Heart right ventricle (tissue), 16 donors: Measurements from ENCODE around the gene MGAT3. TPM values are rescaled to one million over a fixed set of nuclear protein-coding genes. Genes with fewer than 3 reads are reported as not detected.
A peak's percentile ranks its signal among the peaks of the same experiment; 100 is the strongest.

Experiments
- ATAC-seq, 8 donors: fragments of 200-7000 bp; cut with Tn5 transposase; one replicate each; pipeline ENCODE4 v1.9.1; 2020; ENCODE audit warnings: mild to moderate bottlenecking in 8 of 8, moderate library complexity in 8 of 8, moderate number of reproducible peaks in 1 of 8
- DNase-seq, 2 donors: peaks; one replicate each; pipeline ENCODE4 v3.0.0-alpha.2; 2020
- H3K27ac ChIP-seq, 10 donors: fragments of 200-600 bp; sonication (generic) in 2 of 10; one replicate each; pipeline versions ENCODE4 v1.5.0 to v1.8.0; 2020 to 2022; ENCODE audit warnings: mild to moderate bottlenecking in 3 of 10
- H3K27me3 ChIP-seq, 7 donors: fragments of 200-600 bp; one replicate each; pipeline ENCODE4 v1.8.0; 2021 to 2022; ENCODE audit warnings: mild to moderate bottlenecking in 2 of 7
- H3K36me3 ChIP-seq, 9 donors: fragments of 200-600 bp; sonication (generic) in 1 of 9; one replicate each; pipeline versions ENCODE4 v1.5.0 to v1.8.0; 2020 to 2022; ENCODE audit warnings: mild to moderate bottlenecking in 2 of 9
- H3K4me1 ChIP-seq, 9 donors: fragments of 200-600 bp; sonication (generic) in 1 of 9; one replicate each; pipeline versions ENCODE4 v1.5.0 to v1.8.0; 2020 to 2022; ENCODE audit warnings: mild to moderate bottlenecking in 4 of 9
- H3K4me3 ChIP-seq, 10 donors: fragments of 200-600 bp; sonication (generic) in 2 of 10; one replicate each; pipeline versions ENCODE4 v1.5.0 to v1.8.0; 2020 to 2022; ENCODE audit warnings: mild to moderate bottlenecking in 7 of 10, moderate library complexity in 2 of 10
- H3K9me3 ChIP-seq, 11 donors: fragments of 200-600 bp in 10 of 11; sonication (generic) in 2 of 11; one replicate each; pipeline versions ENCODE4 v1.5.0 to v1.8.0; 2013 to 2022; ENCODE audit warnings: mild to moderate bottlenecking in 2 of 11, control low read depth in 1 of 11, moderate library complexity in 1 of 11
- CTCF ChIP-seq, 9 donors: fragments of 200-600 bp; sonication (generic) in 2 of 9; IDR thresholded peaks; one replicate each; pipeline versions ENCODE4 v1.5.0 to v1.8.0; 2021 to 2022; ENCODE audit warnings: antibody characterized with exemption in 9 of 9, mild to moderate bottlenecking in 5 of 9, moderate library complexity in 1 of 9
- WGBS, 2 donors: extraction: QIAGEN DNeasy Blood & Tissue Kit; methylation state at CpG; one replicate each; pipeline ENCODE4 v1.1.7; 2013; ENCODE audit warnings: inconsistent platforms in 1 of 2; 5-methylcytosine and 5-hydroxymethylcytosine counted together
- intact Hi-C, 10 donors: fragments of 100-400 bp; cut with DNase I; formaldehyde crosslinking; loops; one replicate each; pipeline versions ENCODE4 v1.11.1 to v1.14.2; 2022
- polyA plus RNA-seq, 2 donors: library from polyadenylated mRNA; stranded (reverse); fragments of 200-250 nt; gene quantifications; one replicate each; pipeline ENCODE4 v1.2.3, GENCODE V29; 2013
- total RNA-seq, 10 donors: library from RNA; stranded (reverse); fragmentation: NEBNext Ultra II Directional in 3 of 10; extraction: Animal tissue kit (Norgen Biotek cat#: 25700) in 3 of 10; gene quantifications; one replicate each; pipeline versions ENCODE4 v1.2.1 to v1.2.4, GENCODE V29; 2021 to 2023
- donor health status: Arrhythmogenic right ventricular cardiomyopathy.
- donor health status: ischemic (EF 13 %, LVEDD 7.1; RV severe dilation, severe dysfunction).
- donor health status: healthy with polysubstance abuse.
- donor health status: DM: no; HTN: yes; CAD: no.
- donor health status: DM: no; HTN: no; CAD: no.
- donor health status: ischemic (EF 25% LVEDD 6.9; RV normal size, moderate dysfunction).
- donor health status: ischemic (EF 25% LVEDD 5.7; RV mildly dilated, moderate dysfunction).
- donor health status: healthy.
- donor health status: DM: yes; HTN: yes; CAD: no.
- donor health status: Ischemic cardiomyopathy.
- donor health status: ischemic (EF 35%, LVEDD 5.7; RV mildly dilated, moderate dysfunction).
- donor health status: nonischemic (EF 11% LVEDD 7.7; RV severe dilation, severe dysfunction).
- donor health status: DM: yes; HTN: yes; CAD: no.
- donor health status: PGD.
- donor health status: ischemic (EF 29% LVEDD 5.4; RV normal size, mild dysfunction).
- donor health status: nonischemic (EF 23%, LVEDD 6.1; RV moderate dilation, normal function).

Gene MGAT3
- total and polyA plus RNA-seq, 12 donors: 1.8 to 14.0 (median 3.9) TPM

DNA sequence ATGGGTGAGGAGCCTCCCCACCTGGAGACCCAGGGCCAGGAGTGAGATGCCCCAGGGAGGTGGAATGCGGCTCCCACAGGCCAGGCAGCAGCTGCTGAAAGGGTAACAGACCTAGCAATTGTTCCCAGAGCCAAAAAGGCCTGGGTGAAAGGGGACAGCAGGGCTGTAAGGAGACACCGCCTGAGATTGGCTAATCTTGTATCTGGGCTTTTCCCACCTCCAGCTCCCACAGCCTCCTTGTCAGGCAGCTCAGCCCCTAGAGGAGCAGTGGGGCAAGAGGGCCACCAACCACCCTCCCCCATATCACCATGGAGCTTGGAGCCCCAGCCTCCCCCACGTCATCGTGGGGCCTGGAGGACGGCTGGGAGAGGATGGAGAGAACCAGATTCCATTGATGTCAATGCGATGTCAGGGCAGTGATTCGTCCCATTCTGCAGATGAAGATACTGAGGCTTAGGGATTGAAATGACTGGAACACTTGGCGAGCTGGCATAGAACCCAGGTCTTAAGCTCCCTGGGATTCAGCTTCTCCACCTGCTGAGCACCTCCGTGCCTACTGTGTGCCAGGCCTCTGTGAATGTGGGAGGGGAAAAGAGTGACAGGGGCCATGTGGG, 2.9 kb upstream of the MGAT3 start:
- no peak for DNase-seq
- 70 to 73% methylated on average over 9 of the region's 9 CpGs for WGBS, 2 donors

DNA sequence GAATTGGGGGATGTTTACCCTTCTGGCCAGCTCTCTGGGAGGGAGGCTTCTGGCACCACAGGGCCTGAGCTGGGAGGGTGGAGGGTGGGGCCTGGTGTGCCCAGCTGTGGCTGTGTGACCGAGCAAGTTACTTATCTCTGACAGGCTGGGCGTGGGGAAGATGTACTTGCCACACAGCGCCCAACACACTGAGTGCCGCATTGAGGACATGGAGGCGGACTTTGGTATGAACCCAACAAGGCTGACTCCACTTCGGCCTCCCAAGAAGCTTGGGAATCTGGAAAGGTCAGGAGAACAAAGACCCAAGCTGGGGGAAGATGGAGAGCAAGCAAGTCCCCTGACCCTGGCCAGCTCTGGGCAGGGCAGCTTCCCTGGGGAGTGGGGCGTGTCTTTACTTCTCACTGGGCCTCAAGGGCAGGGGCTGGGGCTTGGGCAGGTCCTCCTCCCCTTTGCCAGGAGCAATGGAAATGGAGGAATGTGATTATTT, 2.4 kb upstream of the MGAT3 start:
- Histone ChIP-seq H3K27me3 (peaks cover 0 to 32% (median 8%) of the 10 kb centered on the region in 7 donors), H3K4me1 (peaks cover 2 to 27% (median 7%) of the 10 kb centered on the region in 9 donors), H3K27ac (peak overlapping the region in 1 of 10 donors; percentile 14), H3K9me3 (no peaks in the 10 kb centered on the region), H3K36me3 (no peaks in the 10 kb centered on the region), H3K4me3 (no peak overlapping the region)
- ATAC-seq: peak in 2 of 8 donors; percentile 20 to 27
- intact Hi-C loops: no loop called here
- TF ChIP-seq CTCF (IDR thresholded peaks at IDR 0.05): no peak
- 77 to 79% methylated on average over 7 of the region's 7 CpGs for WGBS, 2 donors
- no peak for DNase-seq

More for the DNA sequence above, 2.9 kb upstream of the MGAT3 start:
- no peak for ATAC-seq
- intact Hi-C loops: no loop called here
- Histone ChIP-seq H3K36me3 (no peaks in the 10 kb centered on the region), H3K4me1 (peaks cover 2 to 23% (median 7%) of the 10 kb centered on the region in 9 donors), H3K4me3 (no peak overlapping the region), H3K27ac (no peak overlapping the region), H3K9me3 (no peaks in the 10 kb centered on the region), H3K27me3 (peaks cover 0 to 28% (median 8%) of the 10 kb centered on the region in 7 donors)
- TF ChIP-seq CTCF (IDR thresholded peaks at IDR 0.05): no peak

- ATAC-seq: no peak
- DNase-seq: no peak
- H3K36me3 ChIP-seq: no peaks in the 10 kb centered on the region
- TF ChIP-seq CTCF (IDR thresholded peaks at IDR 0.05): no peak
- H3K4me1 ChIP-seq: peaks cover 4 to 39% (median 11%) of the 10 kb centered on the region in 9 donors
- peak overlapping the region; percentile 40 to 89 (median 74) for H3K27ac ChIP-seq
- 1% methylated on average over 23 to 63 of the region's 63 CpGs for WGBS, 2 donors
- H3K27me3 ChIP-seq: peaks cover 0 to 36% (median 8%) of the 10 kb centered on the region in 7 donors
- no peaks in the 10 kb centered on the region for H3K9me3 ChIP-seq
- H3K4me3 ChIP-seq: peak overlapping the region; percentile 19 to 70 (median 56)
- intact Hi-C loops: no loop called here
Measured at GRCh38 chr22:39457198-39457555, 365 bp downstream of the MGAT3 start.

- intact Hi-C loops: no loop called here
- Histone ChIP-seq H3K36me3 (no peaks in the 10 kb centered on the region), H3K4me3 (peak overlapping the region; percentile 19 to 70 (median 56)), H3K9me3 (no peaks in the 10 kb centered on the region), H3K27ac (peak overlapping the region; percentile 40 to 89 (median 74)), H3K27me3 (peaks cover 0 to 36% (median 8%) of the 10 kb centered on the region in 7 donors), H3K4me1 (peaks cover 2 to 39% (median 17%) of the 10 kb centered on the region in 9 donors)
- no peak for TF ChIP-seq CTCF (IDR thresholded peaks at IDR 0.05)
- 1 to 2% methylated on average over 38 to 80 of the region's 83 CpGs for WGBS, 2 donors
- no peak for DNase-seq
- peak in 6 of 8 donors; percentile 10 to 51 (median 16) for ATAC-seq
Measured at GRCh38 chr22:39457556-39458443, 988 bp downstream of the MGAT3 start.
